GM12878 (cell line): Measurements from ENCODE around the gene TCP11L1. TPM values are rescaled to one million over a fixed set of nuclear protein-coding genes. Genes with fewer than 3 reads are reported as not detected.

Experiments used
- ATAC-seq: fragments of 200-7000 bp; cut with Tn5 transposase; 3 replicates; pipeline ENCODE4 v1.9.1; 2020; ENCODE audit warnings: mild to moderate bottlenecking, moderate library complexity
- BruUV-seq: library from RNA; stranded (reverse); fragments of 400-500 nt; replicated peaks from 2 replicates; lab custom pipeline; 2021; lab: Mats Ljungman, UMichigan
- CTCF ChIA-PET: fragments of 300-600 bp; sonication (Branson Sonifier 250); formaldehyde crosslinking; extraction: SDS; loops from one replicate; lab custom pipeline; 2021; ENCODE audit warnings: inconsistent platforms; lab: Yijun Ruan, JAX
- POLR2A ChIA-PET: fragments of 350-600 bp; formaldehyde crosslinking; extraction: SDS; loops from one replicate; lab custom pipeline; 2021; ENCODE audit warnings: inconsistent platforms; lab: Charles Lee
- RAD21 ChIA-PET: fragments of 300-600 bp; sonication (Branson Sonifier 250); formaldehyde crosslinking; loops from one replicate; lab custom pipeline; 2023; ENCODE audit warnings: antibody characterized with exemption; ENCODE audit not compliant: unreplicated experiment; lab: Charles Lee
- SMC1A ChIA-PET: fragments of 300-600 bp; sonication (Branson Sonifier 250); formaldehyde crosslinking; loops from one replicate; lab custom pipeline; 2023; ENCODE audit not compliant: unreplicated experiment, uncharacterized antibody; lab: Charles Lee
- DNase-seq: peaks from one replicate; pipeline ENCODE4 v3.0.0-alpha.2; 2011; ENCODE audit warnings: low read depth, low spot score
- FAIRE-seq: peaks from 3 replicates; lab custom pipeline; 2011; peaks lifted over from hg19 to GRCh38; lab: Jason Lieb, UNC
- H2AFZ ChIP-seq: 2 replicates; pipeline ENCODE4 v1.6.0; 2011; ENCODE audit warnings: low read depth, low read length, control low read depth; ENCODE audit not compliant: control insufficient read depth
- H3K27ac ChIP-seq: 2 replicates; pipeline ENCODE4 v1.5.1; 2011; ENCODE audit warnings: control low read depth; ENCODE audit not compliant: control insufficient read depth, insufficient read depth
- H3K27me3 ChIP-seq, 2 experiments: replicated peaks in 1 of 2; 2 replicates each; pipeline versions ENCODE4 v1.6.0 to v1.6.1; 2011; ENCODE audit warnings: low read length in 1 of 2; ENCODE audit not compliant: control insufficient read depth in 2 of 2, insufficient read depth in 2 of 2
- H3K36me3 ChIP-seq, 2 experiments: 2 replicates each; pipeline ENCODE4 v1.5.1; 2011; ENCODE audit warnings: low read length in 1 of 2; ENCODE audit not compliant: control insufficient read depth in 2 of 2, insufficient read depth in 2 of 2
- H3K4me1 ChIP-seq: 2 replicates; pipeline ENCODE4 v1.6.1; 2011; ENCODE audit warnings: mild to moderate bottlenecking, low read length, moderate library complexity, mixed read lengths; ENCODE audit not compliant: control insufficient read depth, insufficient read depth
- H3K4me2 ChIP-seq: 2 replicates; pipeline ENCODE4 v1.6.0; 2011; ENCODE audit warnings: control low read depth; ENCODE audit not compliant: control insufficient read depth, insufficient read depth
- H3K4me3 ChIP-seq: fragments of 200-600 bp; sonication (generic); 2 replicates; pipeline ENCODE4 v1.5.1; 2016
- H3K79me2 ChIP-seq: 2 replicates; pipeline ENCODE4 v1.6.0; 2011; ENCODE audit warnings: low read length; ENCODE audit not compliant: control insufficient read depth, insufficient read depth
- H3K9ac ChIP-seq: 2 replicates; pipeline ENCODE4 v1.8.0; 2011; ENCODE audit warnings: low read length, control low read depth, mixed read lengths; ENCODE audit not compliant: control insufficient read depth, insufficient read depth
- H3K9me3 ChIP-seq: replicated peaks from 3 replicates; pipeline ENCODE4 v1.5.1; 2011; ENCODE audit warnings: mild to moderate bottlenecking, low read length; ENCODE audit not compliant: control insufficient read depth, insufficient read depth
- H4K20me1 ChIP-seq: 2 replicates; pipeline ENCODE4 v1.6.0; 2011; ENCODE audit not compliant: control insufficient read depth, insufficient read depth
- CHD1 ChIP-seq: IDR thresholded peaks from 2 replicates; pipeline ENCODE4 v1.6.1; 2012; ENCODE audit warnings: low read depth, low read length, improper control_type of control experiment
- ESRRA ChIP-seq: IDR thresholded peaks from 2 replicates; pipeline ENCODE4 v1.6.1; 2012; ENCODE audit warnings: mild to moderate bottlenecking, low read length, improper control_type of control experiment
- GATAD2B ChIP-seq: fragments of 450-650 bp; conservative IDR thresholded peaks from 2 replicates; pipeline ENCODE4 v1.6.1; 2017; ENCODE audit warnings: low read depth, mild to moderate bottlenecking, moderate library complexity
- HCFC1 ChIP-seq: fragments of 150-350 bp; IDR thresholded peaks from 2 replicates; pipeline ENCODE4 v1.6.1; 2014; ENCODE audit warnings: low read length
- MTA2 ChIP-seq: fragments of 450-650 bp; IDR thresholded peaks from 2 replicates; pipeline ENCODE4 v1.6.1; 2016; ENCODE audit warnings: low read depth, mild to moderate bottlenecking, moderate library complexity
- NR2F1 ChIP-seq: fragments of 450-650 bp; conservative IDR thresholded peaks from 2 replicates; pipeline ENCODE4 v1.6.1; 2017; ENCODE audit warnings: mild to moderate bottlenecking
- RBBP5 ChIP-seq: fragments of 200-600 bp; sonication (generic); conservative IDR thresholded peaks from 2 replicates; pipeline ENCODE4 v1.6.1; 2016
- SP1 ChIP-seq: IDR thresholded peaks from one replicate; pipeline ENCODE4 v1.6.1; 2011; ENCODE audit warnings: low read depth, low read length
- ZBED1 ChIP-seq: IDR thresholded peaks from 2 replicates; pipeline ENCODE4 v1.6.1; 2016; ENCODE audit warnings: borderline replicate concordance
- WGBS: methylation state at CpG from one replicate; pipeline ENCODE4 v1.1.6; 2016; ENCODE audit warnings: low lambda C conversion rate; ENCODE audit not compliant: insufficient replicate concordance, insufficient coverage; ENCODE audit errors: missing lambda C conversion rate; 5-methylcytosine and 5-hydroxymethylcytosine counted together
- in situ Hi-C: fragments of 300-500 bp; cut with MboI; formaldehyde crosslinking; loops from 9 replicates; pipeline ENCODE4 v1.14.3; 2018; ENCODE audit warnings: mixed read lengths
- intact Hi-C: fragments of 100-400 bp; cut with micrococcal nuclease; formaldehyde crosslinking; loops from one replicate; pipeline ENCODE4 v1.14.2; 2022; ENCODE audit not compliant: unreplicated experiment
- polyA plus RNA-seq, 11 experiments: library from polyadenylated mRNA; depleted of rRNA in 4 of 11; unstranded in 6 of 11; stranded (reverse) in 5 of 11; fragments of >200 nt; fragmentation: Nextera tagmentation in 4 of 11; fragmentation: Illumina TruSeq in 1 of 11; extraction: Ambion mirVana in 4 of 11; extraction: Trizol in 1 of 11; gene quantifications; 1 replicate in 1 of 11; 2 replicates in 10 of 11; pipeline versions ENCODE4 v1.2.1 to v1.2.3, GENCODE V29; 2011 to 2016; ENCODE audit warnings: inconsistent platforms in 2 of 11, missing spikeins in 2 of 11, low read depth in 1 of 11
- total RNA-seq, 4 experiments: library from RNA; depleted of rRNA in 3 of 4; stranded (reverse); fragments of >200 nt in 3 of 4; fragmentation: Illumina TruSeq in 1 of 4; extraction: Trizol in 1 of 4; gene quantifications; 2 replicates each; pipeline versions ENCODE4 v1.2.1 to v1.2.3, GENCODE V29; 2013 to 2021
- TF ChIP-seq, protein P1 (sequence below): fragments of 450-650 bp; formaldehyde crosslinking; IDR thresholded peaks from 2 replicates; pipeline ENCODE4 v1.5.0; 2022; ENCODE audit warnings: mild to moderate bottlenecking, missing genetic modification characterization
- TF ChIP-seq, protein P2 (sequence below): fragments of 450-650 bp; IDR thresholded peaks from 2 replicates; pipeline ENCODE4 v1.6.1; 2017; ENCODE audit warnings: mild to moderate bottlenecking, moderate library complexity
- TF ChIP-seq, protein P3 (sequence below): IDR thresholded peaks from 2 replicates; pipeline ENCODE4 v1.6.1; 2012; ENCODE audit warnings: low read depth, low read length, improper control_type of control experiment
- TF ChIP-seq, protein P4 (sequence below): fragments of 150-350 bp; IDR thresholded peaks from 2 replicates; pipeline ENCODE4 v1.6.1; 2014; ENCODE audit warnings: mild to moderate bottlenecking, low read depth, low read length

The TCP11L1 gene
- total and polyA plus RNA-seq, 10 of the 15 experiments (the other 5 are each of a cell fraction or from before 2014, with no cell fraction given): 5.3 to 15.7 (median 13.0) TPM

DNA sequence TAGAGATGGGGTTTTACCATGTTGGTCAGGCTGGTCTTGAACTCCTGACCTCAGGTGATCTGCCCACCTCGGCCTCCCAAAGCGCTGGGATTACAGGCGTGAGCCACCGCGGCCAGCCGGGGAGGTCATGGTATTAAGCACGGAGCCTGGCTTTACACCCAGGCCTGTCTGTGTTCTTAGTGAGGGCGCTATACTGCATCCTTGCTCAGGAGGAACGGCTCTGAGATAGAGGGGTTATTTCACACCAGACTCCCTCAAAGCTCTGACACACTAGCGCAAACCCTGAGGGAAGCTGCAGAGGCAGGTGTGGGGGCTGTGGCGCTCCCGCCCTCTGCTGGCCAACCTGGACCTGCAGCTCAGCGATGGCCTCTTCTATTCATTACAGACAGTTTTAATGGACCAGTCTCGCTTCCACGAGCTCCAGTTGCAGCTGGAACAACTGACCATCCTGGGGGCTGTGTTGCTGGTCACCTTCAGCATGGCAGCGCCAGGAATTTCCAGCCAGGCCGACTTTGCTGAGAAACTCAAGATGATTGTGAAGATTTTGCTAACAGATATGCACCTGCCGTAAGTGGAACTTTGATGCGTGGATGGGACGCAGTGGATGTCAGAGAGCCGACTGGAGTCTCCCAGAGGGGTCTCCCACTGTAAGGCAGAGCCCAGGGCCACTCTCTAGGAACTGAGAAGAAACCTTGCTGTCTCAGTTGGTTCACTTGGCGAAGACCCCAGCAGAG lies 26.2 kb downstream of the TCP11L1 start (continued):
- TF ChIP-seq MTA2: no peak

DNA sequence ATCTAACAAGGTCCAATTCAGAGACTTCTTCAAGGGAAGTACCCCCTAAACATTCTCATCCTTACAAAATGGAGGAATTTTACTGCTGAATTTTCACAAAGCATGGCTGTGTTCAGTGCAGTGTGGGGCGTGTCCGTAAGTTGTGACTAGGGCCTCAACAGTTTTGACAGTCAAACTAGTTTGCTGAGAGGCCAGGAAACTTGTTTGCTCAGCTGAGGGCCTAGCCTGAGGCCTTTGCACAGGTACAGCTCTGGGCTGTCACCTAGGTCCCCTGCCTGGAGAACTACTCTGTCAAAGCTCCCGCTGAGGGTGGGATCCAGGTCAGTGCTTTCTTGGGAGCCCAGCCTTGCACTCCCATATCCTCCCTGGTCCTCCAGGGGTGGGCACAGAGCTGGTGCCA lies 27.9 kb downstream of the TCP11L1 start:
- intact Hi-C loops: no loop called here
- H3K9ac ChIP-seq: no peak overlapping the region
- POLR2A ChIA-PET: no interaction called here
- peaks cover 30% of the 10 kb centered on the region for H3K4me1 ChIP-seq
- in situ Hi-C loops: loop anchor here (10.0 kb wide), 1 partner anchor 262 kb away; no protein-coding TSS in a partner anchor
- H3K79me2 ChIP-seq: no peaks in the 10 kb centered on the region
- no peak for DNase-seq
- WGBS: 79% methylated on average over 3 of the region's 3 CpGs
- no peaks in the 10 kb centered on the region for H4K20me1 ChIP-seq
- no peak overlapping the region for H3K27ac ChIP-seq
- no peaks in the 10 kb centered on the region for H3K27me3 ChIP-seq
- BruUV-seq: TSS peak; percentile 35
- H3K4me3 ChIP-seq: no peak overlapping the region
- H3K9me3 ChIP-seq: no peaks in the 10 kb centered on the region
- H3K36me3 ChIP-seq: peaks cover 6 to 8% of the 10 kb centered on the region in 2 experiments
- no peak for FAIRE-seq
- SMC1A ChIA-PET: interaction anchor here (7.6 to 11.0 kb wide), 2 partner anchors 100 to 109 kb away, joined by 72 to 141 read pairs; no protein-coding TSS in a partner anchor
- CTCF ChIA-PET: interaction anchor here (1.0 to 10.8 kb wide), 6 partner anchors 29 to 258 kb away, joined by 3 to 144 read pairs (median 44); no protein-coding TSS in a partner anchor
- RAD21 ChIA-PET: interaction anchor here (0.9 to 5.1 kb wide), 3 partner anchors 105 to 261 kb away, joined by 3 to 144 read pairs (median 4); no protein-coding TSS in a partner anchor
- no peak for ATAC-seq
- H3K4me2 ChIP-seq: no peak overlapping the region
- no peak overlapping the region for H2AFZ ChIP-seq
- TF ChIP-seq ZBED1: no peak
- TF ChIP-seq NR2F1: no peak
- TF ChIP-seq HCFC1: no peak
- TF ChIP-seq, protein P1, sequence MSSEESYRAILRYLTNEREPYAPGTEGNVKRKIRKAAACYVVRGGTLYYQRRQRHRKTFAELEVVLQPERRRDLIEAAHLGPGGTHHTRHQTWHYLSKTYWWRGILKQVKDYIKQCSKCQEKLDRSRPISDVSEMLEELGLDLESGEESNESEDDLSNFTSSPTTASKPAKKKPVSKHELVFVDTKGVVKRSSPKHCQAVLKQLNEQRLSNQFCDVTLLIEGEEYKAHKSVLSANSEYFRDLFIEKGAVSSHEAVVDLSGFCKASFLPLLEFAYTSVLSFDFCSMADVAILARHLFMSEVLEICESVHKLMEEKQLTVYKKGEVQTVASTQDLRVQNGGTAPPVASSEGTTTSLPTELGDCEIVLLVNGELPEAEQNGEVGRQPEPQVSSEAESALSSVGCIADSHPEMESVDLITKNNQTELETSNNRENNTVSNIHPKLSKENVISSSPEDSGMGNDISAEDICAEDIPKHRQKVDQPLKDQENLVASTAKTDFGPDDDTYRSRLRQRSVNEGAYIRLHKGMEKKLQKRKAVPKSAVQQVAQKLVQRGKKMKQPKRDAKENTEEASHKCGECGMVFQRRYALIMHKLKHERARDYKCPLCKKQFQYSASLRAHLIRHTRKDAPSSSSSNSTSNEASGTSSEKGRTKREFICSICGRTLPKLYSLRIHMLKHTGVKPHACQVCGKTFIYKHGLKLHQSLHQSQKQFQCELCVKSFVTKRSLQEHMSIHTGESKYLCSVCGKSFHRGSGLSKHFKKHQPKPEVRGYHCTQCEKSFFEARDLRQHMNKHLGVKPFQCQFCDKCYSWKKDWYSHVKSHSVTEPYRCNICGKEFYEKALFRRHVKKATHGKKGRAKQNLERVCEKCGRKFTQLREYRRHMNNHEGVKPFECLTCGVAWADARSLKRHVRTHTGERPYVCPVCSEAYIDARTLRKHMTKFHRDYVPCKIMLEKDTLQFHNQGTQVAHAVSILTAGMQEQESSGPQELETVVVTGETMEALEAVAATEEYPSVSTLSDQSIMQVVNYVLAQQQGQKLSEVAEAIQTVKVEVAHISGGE (CRISPR knock-in tag): no peak
- TF ChIP-seq, protein P2, sequence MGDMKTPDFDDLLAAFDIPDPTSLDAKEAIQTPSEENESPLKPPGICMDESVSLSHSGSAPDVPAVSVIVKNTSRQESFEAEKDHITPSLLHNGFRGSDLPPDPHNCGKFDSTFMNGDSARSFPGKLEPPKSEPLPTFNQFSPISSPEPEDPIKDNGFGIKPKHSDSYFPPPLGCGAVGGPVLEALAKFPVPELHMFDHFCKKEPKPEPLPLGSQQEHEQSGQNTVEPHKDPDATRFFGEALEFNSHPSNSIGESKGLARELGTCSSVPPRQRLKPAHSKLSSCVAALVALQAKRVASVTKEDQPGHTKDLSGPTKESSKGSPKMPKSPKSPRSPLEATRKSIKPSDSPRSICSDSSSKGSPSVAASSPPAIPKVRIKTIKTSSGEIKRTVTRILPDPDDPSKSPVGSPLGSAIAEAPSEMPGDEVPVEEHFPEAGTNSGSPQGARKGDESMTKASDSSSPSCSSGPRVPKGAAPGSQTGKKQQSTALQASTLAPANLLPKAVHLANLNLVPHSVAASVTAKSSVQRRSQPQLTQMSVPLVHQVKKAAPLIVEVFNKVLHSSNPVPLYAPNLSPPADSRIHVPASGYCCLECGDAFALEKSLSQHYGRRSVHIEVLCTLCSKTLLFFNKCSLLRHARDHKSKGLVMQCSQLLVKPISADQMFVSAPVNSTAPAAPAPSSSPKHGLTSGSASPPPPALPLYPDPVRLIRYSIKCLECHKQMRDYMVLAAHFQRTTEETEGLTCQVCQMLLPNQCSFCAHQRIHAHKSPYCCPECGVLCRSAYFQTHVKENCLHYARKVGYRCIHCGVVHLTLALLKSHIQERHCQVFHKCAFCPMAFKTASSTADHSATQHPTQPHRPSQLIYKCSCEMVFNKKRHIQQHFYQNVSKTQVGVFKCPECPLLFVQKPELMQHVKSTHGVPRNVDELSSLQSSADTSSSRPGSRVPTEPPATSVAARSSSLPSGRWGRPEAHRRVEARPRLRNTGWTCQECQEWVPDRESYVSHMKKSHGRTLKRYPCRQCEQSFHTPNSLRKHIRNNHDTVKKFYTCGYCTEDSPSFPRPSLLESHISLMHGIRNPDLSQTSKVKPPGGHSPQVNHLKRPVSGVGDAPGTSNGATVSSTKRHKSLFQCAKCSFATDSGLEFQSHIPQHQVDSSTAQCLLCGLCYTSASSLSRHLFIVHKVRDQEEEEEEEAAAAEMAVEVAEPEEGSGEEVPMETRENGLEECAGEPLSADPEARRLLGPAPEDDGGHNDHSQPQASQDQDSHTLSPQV: no peak
- TF ChIP-seq GATAD2B: no peak
- TF ChIP-seq ESRRA: no peak
- no peak for TF ChIP-seq RBBP5
- TF ChIP-seq, protein P3, sequence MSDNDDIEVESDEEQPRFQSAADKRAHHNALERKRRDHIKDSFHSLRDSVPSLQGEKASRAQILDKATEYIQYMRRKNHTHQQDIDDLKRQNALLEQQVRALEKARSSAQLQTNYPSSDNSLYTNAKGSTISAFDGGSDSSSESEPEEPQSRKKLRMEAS: no peak
- TF ChIP-seq, protein P4, sequence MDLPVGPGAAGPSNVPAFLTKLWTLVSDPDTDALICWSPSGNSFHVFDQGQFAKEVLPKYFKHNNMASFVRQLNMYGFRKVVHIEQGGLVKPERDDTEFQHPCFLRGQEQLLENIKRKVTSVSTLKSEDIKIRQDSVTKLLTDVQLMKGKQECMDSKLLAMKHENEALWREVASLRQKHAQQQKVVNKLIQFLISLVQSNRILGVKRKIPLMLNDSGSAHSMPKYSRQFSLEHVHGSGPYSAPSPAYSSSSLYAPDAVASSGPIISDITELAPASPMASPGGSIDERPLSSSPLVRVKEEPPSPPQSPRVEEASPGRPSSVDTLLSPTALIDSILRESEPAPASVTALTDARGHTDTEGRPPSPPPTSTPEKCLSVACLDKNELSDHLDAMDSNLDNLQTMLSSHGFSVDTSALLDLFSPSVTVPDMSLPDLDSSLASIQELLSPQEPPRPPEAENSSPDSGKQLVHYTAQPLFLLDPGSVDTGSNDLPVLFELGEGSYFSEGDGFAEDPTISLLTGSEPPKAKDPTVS: no peak
- no peak for TF ChIP-seq SP1
- no peak for TF ChIP-seq CHD1
